T-helper 2 cell treated with Interferon-gamma antibody and Interleukin-4, amounts not matched to agents 5 μg/mL and 100 μg/mL, for 36 hours (primary cell): ENCODE measurements around the gene TMEM263.
"Not testable (repeated sequence)": the region's sequence is repeated elsewhere in the genome, so short reads cannot be mapped to it uniquely, and the experiment has no call there.

Experiments
- DNase-seq: peaks from one replicate; pipeline ENCODE4 v3.0.0; 2021; ENCODE audit warnings: low spot score
- H3K27ac Mint-ChIP-seq: one replicate; pipeline ENCODE4 v1.8.0; 2021; ENCODE audit warnings: mild to moderate bottlenecking, mixed read lengths
- H3K27me3 Mint-ChIP-seq: one replicate; pipeline ENCODE4 v1.8.0; 2021; ENCODE audit warnings: low read depth, mixed read lengths
- H3K36me3 Mint-ChIP-seq: one replicate; pipeline ENCODE4 v1.8.0; 2021; ENCODE audit warnings: low read depth, mixed read lengths
- H3K4me1 Mint-ChIP-seq: one replicate; pipeline ENCODE4 v1.8.0; 2021; ENCODE audit warnings: low read depth, mixed read lengths
- H3K4me3 Mint-ChIP-seq: one replicate; pipeline ENCODE4 v1.8.0; 2022; ENCODE audit warnings: mild to moderate bottlenecking, moderate library complexity, mixed read lengths
- H3K9me3 Mint-ChIP-seq: one replicate; pipeline ENCODE4 v1.8.0; 2021; ENCODE audit warnings: mixed read lengths

TMEM263 gene

GRCh38 chr12:106955377-106956047 is at the start of gene TMEM263:
Gene TMEM263 (plus strand): TSS chr12:106955907. CDS start chr12:106967117, 11,210 bp downstream.
- H3K27me3 Mint-ChIP-seq: peaks cover 9% of the 10 kb centered on the region
- peak within 1 kb of the TSS; percentile 93 for H3K27ac Mint-ChIP-seq
- peaks cover 27% of the 10 kb centered on the region for H3K4me1 Mint-ChIP-seq
- H3K36me3 Mint-ChIP-seq: peaks cover 6% of the 10 kb centered on the region
- no peaks in the 10 kb centered on the region for H3K9me3 Mint-ChIP-seq
- H3K4me3 Mint-ChIP-seq: peak within 1 kb of the TSS; percentile 94
- DNase-seq: peak; percentile 92

DNA sequence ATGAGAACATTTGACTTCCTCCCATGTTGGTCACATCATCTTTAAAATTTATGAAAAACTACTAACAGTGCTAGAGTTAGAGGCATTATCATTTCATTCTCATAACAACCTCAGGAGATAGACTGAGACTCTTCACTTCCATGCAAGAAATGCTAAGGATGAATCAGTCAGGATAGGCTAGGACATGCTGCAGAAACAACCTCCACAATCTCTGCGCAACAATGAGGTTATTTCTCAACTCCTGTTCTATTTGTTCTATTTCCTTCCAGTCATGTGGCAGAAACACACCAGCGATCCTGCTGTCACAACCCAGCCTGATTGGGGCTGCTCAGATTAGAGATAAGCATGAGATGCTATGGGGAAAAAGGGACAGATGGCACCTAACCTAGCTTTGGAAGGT is 49.0 kb upstream of the TMEM263 start:
- Mint-ChIP-seq H3K4me1 (peaks cover 37% of the 10 kb centered on the region), H3K4me3 (no peak overlapping the region), H3K27me3 (peaks cover 21% of the 10 kb centered on the region), H3K27ac (no peak overlapping the region), H3K36me3 (no peaks in the 10 kb centered on the region), H3K9me3 (no peaks in the 10 kb centered on the region)
- DNase-seq: no peak

DNA sequence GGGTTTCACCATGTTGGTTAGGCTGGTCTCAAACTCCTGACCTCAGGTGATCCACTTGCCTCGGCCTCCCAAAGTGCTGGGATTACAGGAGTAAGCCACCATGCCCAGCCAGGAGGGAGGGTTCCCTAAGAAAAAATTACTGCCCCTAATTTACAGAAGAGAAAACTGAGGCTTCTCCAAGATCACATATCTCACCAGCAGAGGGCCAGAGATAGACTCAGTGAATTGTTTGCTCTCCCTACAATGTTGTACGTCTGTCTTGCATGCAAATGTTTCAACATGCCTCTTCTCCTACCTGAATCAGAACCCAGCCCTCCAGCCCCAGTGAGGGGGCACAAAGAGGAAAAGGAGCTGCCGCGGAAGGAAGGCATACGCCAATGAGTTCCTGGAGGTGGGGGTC is 48.3 kb upstream of the TMEM263 start:
- Mint-ChIP-seq H3K27ac (no peak overlapping the region), H3K36me3 (no peaks in the 10 kb centered on the region), H3K9me3 (no peaks in the 10 kb centered on the region), H3K4me1 (peaks cover 37% of the 10 kb centered on the region), H3K4me3 (no peak overlapping the region), H3K27me3 (peaks cover 20% of the 10 kb centered on the region)
- no peak for DNase-seq

- no peak overlapping the region for H3K27ac Mint-ChIP-seq
- H3K4me1 Mint-ChIP-seq: peaks cover 37% of the 10 kb centered on the region
- peaks cover 16% of the 10 kb centered on the region for H3K27me3 Mint-ChIP-seq
- DNase-seq: no peak
- H3K4me3 Mint-ChIP-seq: no peak overlapping the region
- H3K9me3 Mint-ChIP-seq: no peaks in the 10 kb centered on the region
- no peaks in the 10 kb centered on the region for H3K36me3 Mint-ChIP-seq
These were observed 47.9 kb upstream of the TMEM263 start for GRCh38 chr12:106907846-106908245.

DNA sequence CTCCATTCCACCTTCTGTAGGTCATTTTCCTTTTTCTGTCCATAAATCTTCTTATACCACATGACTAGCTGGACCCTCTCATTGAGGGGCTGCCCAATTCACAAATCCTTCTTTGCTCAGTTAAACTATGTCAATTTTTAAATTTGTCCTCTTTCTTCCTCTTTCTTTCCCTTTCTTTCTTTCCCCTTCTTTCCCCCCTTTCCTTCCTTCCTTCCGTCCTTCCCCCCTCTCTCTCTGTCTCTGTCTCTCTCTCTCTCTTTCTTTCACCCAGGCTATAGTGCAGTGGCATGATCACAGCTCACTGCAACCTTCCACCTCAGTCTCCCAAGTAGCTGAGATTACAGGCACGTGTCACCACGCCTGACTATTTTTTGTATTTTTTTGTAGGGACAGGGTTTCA is 47.1 kb upstream of the TMEM263 start:
- Mint-ChIP-seq H3K27me3 (peaks cover 14% of the 10 kb centered on the region), H3K36me3 (no peaks in the 10 kb centered on the region), H3K4me1 (peaks cover 30% of the 10 kb centered on the region), H3K4me3 (no peak overlapping the region), H3K27ac (no peak overlapping the region), H3K9me3 (no peaks in the 10 kb centered on the region)
- DNase-seq: no peak

- DNase-seq: no peak
- Mint-ChIP-seq H3K27me3 (peaks cover 8% of the 10 kb centered on the region), H3K27ac (no peak overlapping the region), H3K4me3 (peak overlapping the region; percentile 21), H3K9me3 (no peaks in the 10 kb centered on the region), H3K36me3 (no peaks in the 10 kb centered on the region), H3K4me1 (peaks cover 39% of the 10 kb centered on the region)
These were observed 45.5 kb upstream of the TMEM263 start for GRCh38 chr12:106910202-106910601.

GRCh38 chr12:106911581-106911980 is 44.1 kb upstream of the TMEM263 start:
- H3K27me3 Mint-ChIP-seq: peaks cover 4% of the 10 kb centered on the region
- DNase-seq: no peak
- no peak overlapping the region for H3K27ac Mint-ChIP-seq
- no peak overlapping the region for H3K4me3 Mint-ChIP-seq
- peaks cover 45% of the 10 kb centered on the region for H3K4me1 Mint-ChIP-seq
- no peaks in the 10 kb centered on the region for H3K9me3 Mint-ChIP-seq
- H3K36me3 Mint-ChIP-seq: no peaks in the 10 kb centered on the region

- Mint-ChIP-seq H3K9me3 (no peaks in the 10 kb centered on the region), H3K4me1 (peaks cover 36% of the 10 kb centered on the region), H3K27me3 (no peaks in the 10 kb centered on the region), H3K27ac (peak overlapping the region; percentile 26), H3K36me3 (no peaks in the 10 kb centered on the region), H3K4me3 (no peak overlapping the region)
- no peak for DNase-seq
These were observed 42.3 kb upstream of the TMEM263 start for GRCh38 chr12:106913456-106913855.

GRCh38 chr12:106914796-106915634 is 40.7 kb upstream of the TMEM263 start:
- Mint-ChIP-seq H3K9me3 (no peaks in the 10 kb centered on the region), H3K27ac (peak overlapping the region; percentile 88), H3K27me3 (peaks cover 2% of the 10 kb centered on the region), H3K36me3 (no peaks in the 10 kb centered on the region), H3K4me3 (peak overlapping the region; percentile 45), H3K4me1 (peaks cover 34% of the 10 kb centered on the region)
- peak; percentile 44 for DNase-seq

DNA sequence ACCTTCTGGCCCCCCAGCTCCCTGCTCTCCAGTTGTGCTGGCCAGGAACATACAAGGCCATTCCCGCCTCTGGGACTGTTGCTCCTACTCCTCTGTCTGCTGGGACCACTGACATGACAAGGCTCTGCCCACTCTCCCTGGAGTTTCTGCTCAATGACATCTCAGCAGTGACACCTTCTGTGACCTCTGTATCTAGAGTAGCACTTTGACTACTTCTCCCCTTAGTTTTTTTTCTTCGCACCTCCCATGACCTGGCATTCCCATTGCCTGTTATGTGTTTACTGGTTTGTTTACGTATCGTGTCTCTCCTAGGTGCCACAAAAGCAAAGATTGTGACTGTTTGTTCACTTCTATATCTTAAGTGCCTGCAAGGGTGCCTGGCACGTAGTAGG is 40.1 kb upstream of the TMEM263 start:
- Mint-ChIP-seq H3K4me3 (no peak overlapping the region), H3K27me3 (peaks cover 3% of the 10 kb centered on the region), H3K27ac (peak overlapping the region; percentile 44), H3K36me3 (no peaks in the 10 kb centered on the region), H3K9me3 (no peaks in the 10 kb centered on the region), H3K4me1 (peaks cover 28% of the 10 kb centered on the region)
- DNase-seq: peak; percentile 18

GRCh38 chr12:106917503-106917902 is 38.2 kb upstream of the TMEM263 start:
- Mint-ChIP-seq H3K4me1 (peaks cover 18% of the 10 kb centered on the region), H3K4me3 (no peak overlapping the region), H3K9me3 (no peaks in the 10 kb centered on the region), H3K27ac (no peak overlapping the region), H3K27me3 (peaks cover 13% of the 10 kb centered on the region), H3K36me3 (no peaks in the 10 kb centered on the region)
- DNase-seq: no peak

GRCh38 chr12:106918746-106919145 is 37.0 kb upstream of the TMEM263 start:
- DNase-seq: no peak
- Mint-ChIP-seq H3K27me3 (peaks cover 23% of the 10 kb centered on the region), H3K4me3 (no peak overlapping the region), H3K36me3 (no peaks in the 10 kb centered on the region), H3K9me3 (peaks cover under 1% of the 10 kb centered on the region), H3K27ac (no peak overlapping the region), H3K4me1 (peaks cover 18% of the 10 kb centered on the region)

DNA sequence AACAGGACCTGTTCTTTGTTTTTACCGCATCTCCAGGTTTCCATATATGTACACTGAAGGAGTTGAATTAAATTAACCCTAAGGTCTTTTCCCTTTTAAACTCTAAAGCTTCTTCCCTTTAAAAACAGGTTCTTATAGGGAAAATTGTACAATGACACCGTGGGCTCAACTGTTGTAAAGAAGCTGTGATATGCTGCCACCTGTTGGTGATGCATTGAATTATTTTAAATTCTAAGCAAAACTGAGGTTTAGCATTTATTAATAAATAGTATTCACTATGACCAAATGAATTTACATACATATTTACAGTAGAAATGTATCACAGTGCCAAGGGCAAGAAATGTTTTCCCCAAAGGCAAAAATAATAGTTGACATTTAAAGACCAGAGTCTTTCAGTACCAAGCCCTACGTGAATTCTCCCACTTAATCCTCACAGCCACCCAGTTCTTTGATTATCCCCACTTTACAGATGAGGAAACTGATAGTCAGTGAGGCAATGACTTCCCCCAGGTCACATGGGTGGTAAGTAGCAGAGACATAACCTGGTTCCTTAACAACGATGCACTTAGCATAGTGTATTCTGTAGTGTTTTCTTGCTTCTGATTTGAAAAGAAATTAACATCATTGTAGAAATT is 35.7 kb upstream of the TMEM263 start:
- H3K4me1 Mint-ChIP-seq: peaks cover 11% of the 10 kb centered on the region
- no peak overlapping the region for H3K27ac Mint-ChIP-seq
- DNase-seq: no peak
- no peak overlapping the region for H3K4me3 Mint-ChIP-seq
- H3K9me3 Mint-ChIP-seq: peaks cover 6% of the 10 kb centered on the region
- H3K36me3 Mint-ChIP-seq: no peaks in the 10 kb centered on the region
- H3K27me3 Mint-ChIP-seq: peaks cover 27% of the 10 kb centered on the region

- not testable (repeated sequence) for H3K36me3 Mint-ChIP-seq, H3K4me3 Mint-ChIP-seq, H3K4me1 Mint-ChIP-seq, DNase-seq, H3K27ac Mint-ChIP-seq, H3K9me3 Mint-ChIP-seq
- peaks cover 27% of the 10 kb centered on the region for H3K27me3 Mint-ChIP-seq
These were observed 33.7 kb upstream of the TMEM263 start for GRCh38 chr12:106921976-106922375.
